Measurements from ENCODE around the gene SUPT20H. TPM values are rescaled to one million over a fixed set of nuclear protein-coding genes. Genes with fewer than 3 reads are reported as not detected.

SUPT20H gene
- total and polyA plus RNA-seq, 2 donors (not counting 1 experiment from before 2014, with no cell fraction given) = 43.8 to 93.7 TPM

DNA sequence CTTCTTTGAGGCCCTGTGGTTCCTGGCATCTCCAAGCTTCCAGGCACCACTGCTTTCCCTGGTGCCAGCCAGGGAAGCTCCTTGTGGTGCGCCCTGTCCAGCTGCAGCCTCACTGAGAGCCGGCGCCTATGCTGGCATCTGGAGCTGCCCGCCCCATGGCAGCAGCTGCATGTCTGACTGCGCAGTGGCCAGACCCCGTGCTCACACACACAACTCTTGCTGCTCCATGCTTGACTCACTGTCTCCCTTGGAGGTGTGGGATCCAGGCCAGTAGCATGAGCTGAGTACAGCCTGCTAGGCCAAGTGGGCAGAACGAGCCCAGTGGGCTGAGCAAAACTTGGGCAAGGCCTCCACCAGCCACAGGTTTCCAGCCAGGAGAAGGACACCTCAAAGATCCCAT lies 11.5 kb upstream of the SUPT20H start:
- intact Hi-C loops (cut with micrococcal nuclease) = no loop called here
- peaks cover 7% of the 10 kb centered on the region for H3K27me3 Mint-ChIP-seq
- POLR2A ChIA-PET = no interaction called here
- Histone ChIP-seq H3K4me2 (replicated peaks; ENCODE audit: low read depth, low read length, poor library complexity, severe bottlenecking) (no peak overlapping the region), H2AFZ (ENCODE audit: insufficient read depth, low read depth, low read length, poor library complexity, severe bottlenecking) (no peak overlapping the region), H3K9me3 (ENCODE audit: control extremely low read depth in 1 of 3, control insufficient read depth in 2 of 3, insufficient read depth in 1 of 3, low read length in 2 of 3) (no peaks in the 10 kb centered on the region), H3K4me1 (ENCODE audit: control insufficient read depth in 2 of 2, insufficient read depth in 2 of 2, low read length in 2 of 2) (no peaks in the 10 kb centered on the region), H3K27me3 (replicated peaks in 1 of 4; ENCODE audit: control extremely low read depth in 1 of 4, control insufficient read depth in 3 of 4, insufficient read depth in 4 of 4, low read length in 3 of 4) (peaks cover 0 to 4% (median 0%) of the 10 kb centered on the region in 4 experiments), H4K20me1 (ENCODE audit: control insufficient read depth, insufficient read depth, low read length, poor library complexity, severe bottlenecking) (no peaks in the 10 kb centered on the region), H3K9ac (ENCODE audit: low read length) (no peak overlapping the region), H3K27ac (ENCODE audit: low read length in 2 of 2) (no peak overlapping the region), H3K4me3 (ENCODE audit: control extremely low read depth in 1 of 5, extremely low read depth in 1 of 5, insufficient read depth in 1 of 5, low read depth in 2 of 5, low read length in 4 of 5) (no peak overlapping the region), H3K79me2 (ENCODE audit: control insufficient read depth, insufficient read depth, low read length) (no peaks in the 10 kb centered on the region), H3K36me3 (replicated peaks in 1 of 2; ENCODE audit: control extremely low read depth in 1 of 2, control insufficient read depth in 1 of 2, extremely low read depth in 1 of 2, insufficient read depth in 2 of 2, low read length in 1 of 2) (no peaks in the 10 kb centered on the region)
- no peak overlapping the region for H3K27ac Mint-ChIP-seq
- TF ChIP-seq EZH2 (IDR thresholded peaks at IDR 0.05; ENCODE audit: borderline replicate concordance, insufficient read depth, low read depth, low read length, poor library complexity, severe bottlenecking) = no peak
- TF ChIP-seq, protein P1, sequence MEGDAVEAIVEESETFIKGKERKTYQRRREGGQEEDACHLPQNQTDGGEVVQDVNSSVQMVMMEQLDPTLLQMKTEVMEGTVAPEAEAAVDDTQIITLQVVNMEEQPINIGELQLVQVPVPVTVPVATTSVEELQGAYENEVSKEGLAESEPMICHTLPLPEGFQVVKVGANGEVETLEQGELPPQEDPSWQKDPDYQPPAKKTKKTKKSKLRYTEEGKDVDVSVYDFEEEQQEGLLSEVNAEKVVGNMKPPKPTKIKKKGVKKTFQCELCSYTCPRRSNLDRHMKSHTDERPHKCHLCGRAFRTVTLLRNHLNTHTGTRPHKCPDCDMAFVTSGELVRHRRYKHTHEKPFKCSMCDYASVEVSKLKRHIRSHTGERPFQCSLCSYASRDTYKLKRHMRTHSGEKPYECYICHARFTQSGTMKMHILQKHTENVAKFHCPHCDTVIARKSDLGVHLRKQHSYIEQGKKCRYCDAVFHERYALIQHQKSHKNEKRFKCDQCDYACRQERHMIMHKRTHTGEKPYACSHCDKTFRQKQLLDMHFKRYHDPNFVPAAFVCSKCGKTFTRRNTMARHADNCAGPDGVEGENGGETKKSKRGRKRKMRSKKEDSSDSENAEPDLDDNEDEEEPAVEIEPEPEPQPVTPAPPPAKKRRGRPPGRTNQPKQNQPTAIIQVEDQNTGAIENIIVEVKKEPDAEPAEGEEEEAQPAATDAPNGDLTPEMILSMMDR (IDR thresholded peaks at IDR 0.05) = no peak
- WGBS (ENCODE audit: insufficient coverage) = 96% methylated on average over 6 of the region's 7 CpGs
- H3K9me3 Mint-ChIP-seq (ENCODE audit: insufficient read depth) = no peaks in the 10 kb centered on the region
- no peak overlapping the region for H3K4me3 Mint-ChIP-seq
- ATAC-seq (ENCODE audit: low read depth) = no peak
- DNase-seq = no peak
- CTCF ChIA-PET = no interaction called here
- H3K4me1 Mint-ChIP-seq = peaks cover 2% of the 10 kb centered on the region

DNA sequence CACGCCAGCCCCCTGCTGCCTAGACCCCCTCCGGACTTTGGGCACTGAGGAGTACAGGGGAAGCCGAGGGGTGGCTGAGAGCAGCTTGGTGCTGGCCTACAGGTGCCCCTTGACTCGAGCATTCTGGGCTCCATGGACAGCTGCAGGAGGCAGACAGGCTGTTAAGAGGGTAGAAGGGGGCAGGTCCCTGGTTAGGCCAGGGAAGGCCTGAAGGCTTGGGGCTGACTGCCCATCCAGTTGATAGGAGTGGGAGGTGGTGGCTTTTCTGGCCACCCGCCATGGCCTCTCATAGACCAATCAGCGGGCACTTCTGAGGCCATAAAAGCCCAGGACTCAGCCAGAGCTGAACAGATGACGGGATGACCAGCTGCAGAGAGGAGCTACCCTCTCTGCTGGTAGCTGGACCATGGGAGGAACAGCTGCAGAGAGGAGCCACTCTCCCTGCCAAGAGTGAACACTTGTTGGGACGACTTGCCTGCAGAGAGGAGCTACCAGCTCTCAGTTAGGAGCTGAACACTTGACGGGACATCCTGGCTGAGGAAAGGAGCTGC lies 10.7 kb upstream of the SUPT20H start:
- Mint-ChIP-seq H3K4me1 (peaks cover 2% of the 10 kb centered on the region), H3K27ac (no peak overlapping the region), H3K4me3 (no peak overlapping the region), H3K27me3 (peaks cover 7% of the 10 kb centered on the region), H3K9me3 (ENCODE audit: insufficient read depth) (no peaks in the 10 kb centered on the region)
- Histone ChIP-seq H3K27me3 (replicated peaks in 1 of 4; ENCODE audit: control extremely low read depth in 1 of 4, control insufficient read depth in 3 of 4, insufficient read depth in 4 of 4, low read length in 3 of 4) (peaks cover 0 to 4% (median 0%) of the 10 kb centered on the region in 4 experiments), H3K79me2 (ENCODE audit: control insufficient read depth, insufficient read depth, low read length) (no peaks in the 10 kb centered on the region), H3K9me3 (ENCODE audit: control extremely low read depth in 1 of 3, control insufficient read depth in 2 of 3, insufficient read depth in 1 of 3, low read length in 2 of 3) (no peaks in the 10 kb centered on the region), H2AFZ (ENCODE audit: insufficient read depth, low read depth, low read length, poor library complexity, severe bottlenecking) (no peak overlapping the region), H3K9ac (ENCODE audit: low read length) (no peak overlapping the region), H3K4me3 (ENCODE audit: control extremely low read depth in 1 of 5, extremely low read depth in 1 of 5, insufficient read depth in 1 of 5, low read depth in 2 of 5, low read length in 4 of 5) (no peak overlapping the region), H3K36me3 (replicated peaks in 1 of 2; ENCODE audit: control extremely low read depth in 1 of 2, control insufficient read depth in 1 of 2, extremely low read depth in 1 of 2, insufficient read depth in 2 of 2, low read length in 1 of 2) (no peaks in the 10 kb centered on the region), H4K20me1 (ENCODE audit: control insufficient read depth, insufficient read depth, low read length, poor library complexity, severe bottlenecking) (no peaks in the 10 kb centered on the region), H3K4me2 (replicated peaks; ENCODE audit: low read depth, low read length, poor library complexity, severe bottlenecking) (no peak overlapping the region), H3K4me1 (ENCODE audit: control insufficient read depth in 2 of 2, insufficient read depth in 2 of 2, low read length in 2 of 2) (no peaks in the 10 kb centered on the region), H3K27ac (ENCODE audit: low read length in 2 of 2) (no peak overlapping the region)
- DNase-seq (no peak), ATAC-seq (ENCODE audit: low read depth) (no peak)
- POLR2A ChIA-PET = no interaction called here
- 85% methylated on average over 9 of the region's 9 CpGs for WGBS (ENCODE audit: insufficient coverage)
- no peak for TF ChIP-seq EZH2 (IDR thresholded peaks at IDR 0.05; ENCODE audit: borderline replicate concordance, insufficient read depth, low read depth, low read length, poor library complexity, severe bottlenecking)
- TF ChIP-seq, protein P1 (IDR thresholded peaks at IDR 0.05) = no peak
- CTCF ChIA-PET = no interaction called here
- intact Hi-C loops (cut with micrococcal nuclease) = no loop called here

All from B cell (primary cell).